ENCODE measurements around the gene ASS1. TPM values are rescaled to one million over a fixed set of nuclear protein-coding genes. Genes with fewer than 3 reads are reported as not detected.

Gene ASS1
- total RNA-seq, 1 donor from 2014 or later: 45.6 TPM

GRCh38 chr9:130549093-130549735 is 104.5 kb downstream of the ASS1 start:
- H3K36me3 ChIP-seq (ENCODE audit: control insufficient read depth, insufficient read depth, low read length): no peaks in the 10 kb centered on the region
- peaks cover 3% of the 10 kb centered on the region for H3K27me3 ChIP-seq (ENCODE audit: control insufficient read depth, insufficient read depth, low read length)
- TF ChIP-seq CTCF (IDR thresholded peaks at IDR 0.05; ENCODE audit: insufficient read depth, low read length, poor library complexity, severe bottlenecking): no peak
- no peak for DNase-seq (ENCODE audit: low read depth)
- H3K4me3 ChIP-seq (ENCODE audit: low read depth, low read length): no peak overlapping the region

Other genes with a start within 250 kb of the ASS1 start
- 0.14 TPM in 1 of 2 replicates, not detected in the other for gene HMCN2, start 179.2 kb upstream of the ASS1 start, total RNA-seq
- gene FUBP3, start 134.6 kb downstream of the ASS1 start, total RNA-seq: 40.5 and 49.5 TPM in 2 replicates
- gene PRDM12, start 219.6 kb downstream of the ASS1 start, total RNA-seq: 0.07 and 0.13 TPM in 2 replicates
- gene EXOSC2, start 248.8 kb downstream of the ASS1 start, total RNA-seq: 20.6 and 24.9 TPM in 2 replicates

Data from kidney epithelial cell (primary cell).